ENCODE results near the gene LNPEP.

DNA sequence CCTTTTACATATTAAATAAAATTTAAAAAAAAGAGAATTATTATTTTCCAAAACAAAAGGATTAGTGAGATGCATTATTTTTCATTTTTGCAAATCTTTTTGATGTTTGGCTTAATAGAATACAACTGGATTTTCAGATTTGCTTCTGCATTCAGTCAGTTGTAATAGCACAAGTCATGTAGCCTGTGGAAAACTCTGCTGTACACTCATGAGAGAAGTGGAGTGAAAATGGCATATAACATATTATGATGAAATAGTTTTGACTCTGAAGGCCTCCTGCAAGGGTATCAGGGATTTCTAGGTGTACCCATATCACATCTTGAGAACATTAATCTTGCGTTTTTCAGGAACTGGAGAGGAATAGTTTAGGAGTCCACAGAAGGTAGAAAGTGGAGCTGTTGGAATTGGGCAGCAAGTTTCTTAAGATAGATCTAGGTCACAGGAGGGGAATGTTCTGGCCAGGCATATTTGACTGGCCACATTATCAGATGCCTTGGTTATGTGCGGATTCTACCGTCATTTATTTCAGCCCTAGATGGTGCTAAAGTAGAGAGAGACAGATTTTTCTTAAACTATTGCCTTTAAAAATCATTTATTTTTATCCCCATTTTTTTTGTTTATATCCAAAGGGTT is 16.4 kb downstream of the LNPEP start:
- TF ChIP-seq CTCF (IDR thresholded peaks at IDR 0.05; ENCODE audit: borderline replicate concordance, extremely low read depth, low read length, poor library complexity, severe bottlenecking) = no peak
- TF ChIP-seq EZH2 (IDR thresholded peaks at IDR 0.05; ENCODE audit: borderline replicate concordance, low read depth, low read length, severe bottlenecking) = no peak
